ENCODE data around the gene COMMD7.
"Not testable (repeated sequence)": the region's sequence is repeated elsewhere in the genome, so short reads cannot be mapped to it uniquely, and the experiment has no call there.

The COMMD7 gene

GRCh38 chr20:32718749-32719348 lies 24.4 kb downstream of the COMMD7 start:
- DNase-seq, result no peak

DNA sequence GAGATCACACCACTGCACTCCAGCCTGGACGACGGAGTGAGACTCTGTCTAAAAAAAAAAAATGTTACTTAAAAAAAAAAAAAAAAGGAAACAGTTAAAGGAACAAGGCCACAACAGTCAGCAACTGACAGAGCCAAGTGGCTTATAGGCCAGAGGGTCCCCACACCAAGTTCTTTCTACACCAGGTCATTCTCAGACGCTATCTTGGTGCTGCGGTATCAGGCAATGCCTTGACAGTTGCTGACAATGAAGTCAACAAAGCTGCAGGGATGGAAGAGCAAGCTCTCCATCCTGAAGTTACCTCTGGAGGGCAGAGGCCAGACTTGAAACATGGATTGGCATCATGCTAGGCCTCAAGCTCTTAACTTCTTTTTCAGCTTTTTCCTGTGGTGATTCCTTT lies 31.9 kb downstream of the COMMD7 start:
- DNase-seq, result no peak

DNA sequence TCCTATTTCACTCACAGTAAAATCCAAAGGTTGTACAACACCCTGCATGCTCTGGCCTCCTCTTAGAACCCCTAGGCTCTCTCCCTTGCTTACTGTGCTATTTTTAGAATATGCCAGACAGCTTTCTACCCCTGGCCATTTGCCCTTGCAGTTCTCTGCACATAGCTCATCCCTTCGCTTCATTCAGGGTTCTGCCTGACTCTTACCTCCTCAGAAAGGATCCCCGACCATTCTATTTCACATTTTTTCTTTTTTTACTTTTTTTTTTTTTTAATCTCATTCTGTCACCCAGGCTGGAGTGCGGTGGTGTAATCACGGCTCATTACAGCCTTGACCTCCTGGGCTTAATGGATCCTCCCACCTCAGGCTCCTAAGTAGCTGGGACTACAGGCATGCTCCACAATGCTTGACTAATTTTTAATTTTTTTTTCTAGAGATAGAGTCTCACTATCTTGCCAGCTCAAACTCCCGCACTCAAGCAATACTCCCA lies 33.6 kb downstream of the COMMD7 start:
- no peak for DNase-seq

DNA sequence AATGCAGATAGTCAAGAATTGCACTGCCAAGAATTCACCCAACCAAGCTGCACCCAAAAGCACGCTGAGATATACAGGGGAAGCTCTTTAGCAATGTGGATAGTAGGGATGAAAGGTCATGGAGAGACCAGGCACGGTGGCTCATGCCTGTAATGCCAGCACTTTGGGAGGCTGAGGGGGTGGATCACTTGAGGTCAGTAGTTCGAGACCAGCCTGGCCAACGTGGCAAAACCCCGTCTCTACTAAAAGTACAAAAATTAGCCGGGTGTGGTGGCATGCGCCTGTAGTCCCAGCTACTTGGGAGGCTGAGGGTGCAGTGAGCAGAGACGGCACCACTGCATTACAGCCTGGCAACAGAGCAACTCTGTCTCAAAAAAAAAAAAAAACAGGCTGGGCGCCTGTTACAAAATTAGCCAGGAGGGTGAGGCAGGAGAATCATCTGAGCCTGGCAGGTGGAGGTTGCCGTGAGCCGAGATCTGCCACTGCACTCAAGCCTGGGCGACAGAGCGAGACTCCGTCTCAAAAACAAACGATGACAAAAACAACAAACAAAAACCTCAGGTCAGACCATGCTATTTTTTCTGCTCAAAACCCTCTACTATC lies 34.1 kb downstream of the COMMD7 start:
- not testable (repeated sequence) for DNase-seq

GRCh38 chr20:32707691-32708581 lies 35.3 kb downstream of the COMMD7 start:
- DNase-seq, result no peak

DNA sequence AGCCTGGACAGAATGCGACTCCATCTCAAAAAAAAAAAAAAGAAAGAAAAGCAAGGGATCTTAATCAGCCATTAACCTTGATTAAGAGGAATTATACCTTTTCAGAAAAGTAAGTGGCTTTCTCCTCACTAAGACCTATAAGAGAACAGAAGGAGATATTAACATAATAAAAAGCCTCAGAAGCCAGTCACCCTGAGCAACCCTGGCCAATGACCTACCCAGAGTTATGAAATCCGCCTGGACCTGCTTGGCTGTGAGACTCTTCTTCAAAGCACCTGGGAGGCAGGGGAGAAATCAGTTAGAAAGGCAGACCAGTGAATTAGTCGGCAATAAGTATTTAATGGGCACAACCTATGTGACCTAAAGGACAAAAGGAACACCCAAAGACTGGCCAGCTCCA lies 36.8 kb downstream of the COMMD7 start:
- no peak for DNase-seq

GRCh38 chr20:32702706-32703425 lies 40.4 kb downstream of the COMMD7 start:
- DNase-seq, result no peak

DNA sequence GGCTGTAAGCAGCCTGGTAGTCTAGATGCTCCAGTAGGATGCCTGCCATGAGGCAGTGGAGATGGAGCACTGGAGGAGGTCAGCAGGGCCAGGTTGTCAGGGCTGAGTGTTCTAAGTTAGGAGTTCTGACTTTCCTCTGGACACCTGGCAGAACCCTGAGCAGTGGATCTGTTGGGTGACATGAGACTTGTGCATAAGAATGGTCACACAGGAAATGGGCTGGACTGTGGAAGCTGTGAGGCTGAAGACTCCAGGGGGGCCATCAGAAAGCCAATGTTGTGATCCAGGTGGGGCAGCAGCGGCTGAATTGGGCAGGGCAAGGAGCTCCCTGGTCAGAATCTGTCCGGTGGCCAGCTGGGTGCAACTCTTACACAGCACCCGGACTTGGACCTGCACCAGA lies 45.7 kb downstream of the COMMD7 start:
- DNase-seq, result no peak

- no peak for DNase-seq
These were observed 48.2 kb downstream of the COMMD7 start for GRCh38 chr20:32695089-32695488.

- not testable (repeated sequence) for DNase-seq
These were observed 54.3 kb downstream of the COMMD7 start for GRCh38 chr20:32688966-32689365.

DNA sequence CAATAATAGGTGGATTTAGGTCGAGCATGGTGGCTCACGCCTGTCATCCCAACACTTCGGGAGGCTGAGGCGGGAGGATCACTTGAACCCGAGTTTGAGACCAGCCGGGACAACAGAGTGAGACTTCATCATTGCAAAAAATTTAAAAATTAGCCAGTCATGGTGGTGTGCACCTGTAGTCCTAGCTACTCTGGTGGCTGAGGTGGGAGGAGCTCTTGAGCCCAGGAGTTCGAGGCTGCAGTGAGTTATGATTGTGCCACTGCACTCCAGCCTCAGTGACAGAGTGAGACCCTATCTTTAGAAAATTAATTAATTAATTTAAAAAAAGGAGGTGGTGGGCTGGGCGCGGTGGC lies 56.1 kb downstream of the COMMD7 start:
- no peak for DNase-seq

DNA sequence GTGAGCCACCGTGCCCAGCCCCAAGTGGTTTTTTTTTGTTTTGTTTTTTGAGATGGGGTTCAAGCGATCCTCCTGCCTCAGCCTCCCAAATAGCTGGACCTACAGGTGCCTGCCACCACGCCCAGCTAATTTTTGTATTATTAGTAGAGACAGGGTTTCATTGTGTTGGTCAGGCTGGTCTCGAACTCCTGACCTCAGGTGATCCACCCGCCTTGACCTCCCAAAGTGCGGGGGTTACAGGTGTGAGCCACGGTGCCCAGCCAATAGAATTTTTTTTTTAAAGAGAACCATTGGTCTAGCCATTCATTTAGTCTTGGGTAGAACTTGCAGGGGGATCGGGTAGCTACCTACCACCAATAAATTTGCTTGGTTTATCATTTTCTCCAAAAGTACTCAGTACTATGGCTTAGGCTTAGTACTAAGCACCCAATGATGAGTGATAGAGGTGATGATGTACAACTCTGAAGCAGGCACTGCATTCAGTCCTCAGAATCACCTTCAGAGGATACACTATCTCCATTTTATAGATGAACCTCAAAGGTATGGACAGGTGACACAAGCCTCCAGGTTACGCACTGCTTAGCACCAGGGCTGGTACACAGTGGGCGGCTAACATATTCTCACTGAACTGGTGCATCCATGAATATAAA lies 56.6 kb downstream of the COMMD7 start:
- no peak for DNase-seq

DNA sequence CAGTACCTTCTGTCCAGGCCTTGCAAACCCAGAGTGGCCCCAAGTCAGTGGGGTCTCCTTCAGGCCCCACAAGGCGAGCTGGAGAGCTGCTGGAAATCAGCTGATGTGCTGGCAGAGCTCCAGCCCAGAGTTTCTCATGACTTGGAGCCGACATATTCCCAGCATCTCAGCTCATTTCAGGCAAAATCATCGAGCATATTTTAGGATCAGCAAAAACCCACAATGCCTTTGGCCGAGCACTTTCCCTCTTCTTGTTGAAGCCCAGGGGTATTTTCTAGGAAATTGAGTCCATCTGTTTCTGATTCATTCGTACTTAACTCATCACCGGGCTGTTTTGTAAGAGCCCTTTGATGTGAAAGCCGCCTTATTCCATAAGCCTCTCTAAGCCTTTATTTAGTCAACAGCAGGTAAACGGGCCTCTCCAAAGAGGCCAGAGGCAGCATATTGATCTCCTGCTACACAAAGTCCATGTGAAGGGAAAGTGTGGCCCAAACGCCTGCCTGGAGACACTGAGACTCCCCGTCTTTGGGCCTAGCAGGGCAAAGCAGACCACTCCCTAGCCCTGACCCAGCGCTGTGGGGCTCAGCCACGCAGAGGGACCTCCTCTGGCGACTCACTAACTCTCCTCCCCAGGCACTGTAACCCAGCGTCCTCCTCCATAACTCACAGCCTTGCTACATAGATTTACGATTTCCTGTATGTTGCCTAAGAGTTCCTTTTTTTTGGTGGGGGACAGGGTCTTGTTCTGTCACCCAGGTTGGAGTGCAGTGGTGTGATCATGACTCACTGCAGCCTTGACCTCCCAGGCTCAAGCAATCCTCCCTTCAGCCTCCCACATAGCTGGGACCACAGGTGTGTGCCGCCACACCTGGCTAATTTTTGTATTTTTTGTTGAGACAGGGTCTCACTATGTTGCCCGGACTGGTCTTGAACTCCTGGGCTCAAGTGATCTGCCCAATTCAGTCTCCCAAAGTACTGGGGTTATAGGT lies 57.4 kb downstream of the COMMD7 start:
- DNase-seq, result no peak

DNA sequence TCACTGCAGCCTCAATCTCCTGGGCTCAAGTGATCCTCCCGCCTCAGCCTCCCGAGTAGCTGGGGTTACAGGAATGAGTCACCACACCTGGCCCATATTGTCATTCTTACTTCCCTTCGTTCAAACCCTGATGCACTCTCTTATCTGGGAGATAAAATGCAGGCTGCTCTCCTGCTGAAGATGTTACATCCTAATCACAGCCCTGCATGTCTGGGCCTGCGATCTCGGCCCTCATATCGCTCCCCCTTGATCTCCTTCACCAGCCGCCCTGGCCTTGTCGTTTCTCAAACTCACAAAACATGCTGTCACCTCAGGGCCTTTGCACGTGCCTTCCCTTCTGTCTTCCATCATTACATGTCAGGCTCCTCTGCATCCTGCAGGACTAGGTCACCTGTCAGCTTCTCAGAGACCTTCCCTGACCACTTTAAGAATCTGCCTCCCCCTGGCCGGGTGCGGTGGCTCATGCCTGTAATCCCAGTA lies 60.7 kb downstream of the COMMD7 start:
- no peak for DNase-seq

DNA sequence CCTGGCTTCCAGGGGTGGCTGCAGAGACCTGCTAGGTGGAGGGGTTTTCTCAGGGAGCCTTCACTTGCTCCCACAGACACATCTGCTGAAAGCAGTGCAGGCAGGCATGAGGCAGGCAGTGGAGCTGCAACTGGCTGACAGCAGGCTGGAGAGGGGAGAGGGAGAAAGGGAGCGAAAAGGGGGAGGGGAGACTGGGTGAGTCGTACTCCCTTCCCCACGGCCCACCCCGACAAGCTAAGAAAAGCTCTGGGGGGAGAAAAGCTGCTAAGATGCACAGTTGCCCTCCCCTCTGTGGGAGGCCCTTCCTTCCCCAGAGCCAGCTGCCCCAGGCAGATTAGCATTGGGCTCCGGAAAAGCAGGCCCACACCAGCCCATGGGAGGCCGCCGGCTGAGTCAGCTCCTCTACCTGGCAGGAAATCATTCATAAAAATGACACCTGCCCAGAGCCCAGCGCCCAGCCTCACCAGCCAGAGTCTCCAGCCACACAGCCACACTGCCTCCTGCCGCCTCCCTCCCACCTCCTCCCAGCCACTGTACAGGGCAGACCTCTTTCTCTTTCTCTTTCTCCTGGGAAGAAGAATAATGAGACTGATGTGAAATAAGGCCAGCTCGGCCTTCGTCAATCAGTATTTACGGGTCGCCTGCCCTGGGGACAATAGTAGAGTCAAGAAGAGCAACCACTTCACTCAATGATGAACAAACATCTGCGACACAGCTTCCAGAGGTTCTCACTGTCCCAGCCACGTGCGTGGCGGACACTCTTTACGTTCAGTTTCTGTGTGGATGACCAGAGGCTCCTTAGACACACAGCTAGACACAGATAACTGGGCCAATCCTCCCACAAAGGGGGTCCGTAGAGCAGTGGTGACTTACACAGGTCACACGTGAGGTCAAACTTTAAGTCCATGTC lies 61.8 kb downstream of the COMMD7 start:
- no peak for DNase-seq

GRCh38 chr20:32680544-32681174 lies 62.6 kb downstream of the COMMD7 start:
- DNase-seq, result no peak

- DNase-seq, result no peak
These were observed 64.3 kb downstream of the COMMD7 start for GRCh38 chr20:32678948-32679347.

- DNase-seq, result no peak
These were observed 67.9 kb downstream of the COMMD7 start for GRCh38 chr20:32675223-32675975.

- peak; percentile 87 for DNase-seq
These were observed 68.9 kb downstream of the COMMD7 start for GRCh38 chr20:32674362-32674789.

All from activated effector memory CD4-positive, alpha-beta T cell treated with anti-CD3 and anti-CD28 coated beads, Interleukin-2, amount 50 U/mL, for 16 hours (primary cell).